ENCODE results near the gene ADNP2.

The ADNP2 gene

GRCh38 chr18:80075940-80076339, 33.1 kb upstream of the ADNP2 start:
- H3K79me2 ChIP-seq (ENCODE audit: insufficient read depth, low read length) = no peaks in the 10 kb centered on the region
- no peak overlapping the region for H3K4me2 ChIP-seq (ENCODE audit: low read length)
- TF ChIP-seq CTCF (IDR thresholded peaks at IDR 0.05; ENCODE audit: low read length) = no peak
- TF ChIP-seq EZH2 (IDR thresholded peaks at IDR 0.05; ENCODE audit: borderline replicate concordance, low read length) = no peak
- no peaks in the 10 kb centered on the region for H3F3A ChIP-seq (ENCODE audit: insufficient read depth, low read length)
- H3K9me2 ChIP-seq (ENCODE audit: low read depth, low read length) = no peaks in the 10 kb centered on the region
- no peaks in the 10 kb centered on the region for H3K27me3 ChIP-seq (ENCODE audit: insufficient read depth, low read length)
- no peaks in the 10 kb centered on the region for H4K20me1 ChIP-seq (ENCODE audit: insufficient read depth, low read length)
- no peaks in the 10 kb centered on the region for H3K9me3 ChIP-seq (ENCODE audit: low read length)
- no peaks in the 10 kb centered on the region for H3K36me3 ChIP-seq (ENCODE audit: insufficient read depth, low read length)
- no peak overlapping the region for H2AFZ ChIP-seq (ENCODE audit: low read length)
- H3K4me3 ChIP-seq (ENCODE audit: low read depth, low read length, poor library complexity, severe bottlenecking) = no peak overlapping the region
- no peaks in the 10 kb centered on the region for H3K4me1 ChIP-seq (ENCODE audit: insufficient read depth, low read length, severe bottlenecking)
- no peak overlapping the region for H3K27ac ChIP-seq (ENCODE audit: low read depth, low read length, poor library complexity, severe bottlenecking)
- no peak overlapping the region for H3K9ac ChIP-seq (ENCODE audit: low read length)

GRCh38 chr18:80076379-80076778, 32.7 kb upstream of the ADNP2 start:
- H3K79me2 ChIP-seq (ENCODE audit: insufficient read depth, low read length) = no peaks in the 10 kb centered on the region
- H3K9me2 ChIP-seq (ENCODE audit: low read depth, low read length) = no peaks in the 10 kb centered on the region
- H3K9me3 ChIP-seq (ENCODE audit: low read length) = no peaks in the 10 kb centered on the region
- no peak overlapping the region for H3K9ac ChIP-seq (ENCODE audit: low read length)
- H3F3A ChIP-seq (ENCODE audit: insufficient read depth, low read length) = no peaks in the 10 kb centered on the region
- H4K20me1 ChIP-seq (ENCODE audit: insufficient read depth, low read length) = no peaks in the 10 kb centered on the region
- TF ChIP-seq EZH2 (IDR thresholded peaks at IDR 0.05; ENCODE audit: borderline replicate concordance, low read length) = no peak
- no peak for TF ChIP-seq CTCF (IDR thresholded peaks at IDR 0.05; ENCODE audit: low read length)
- no peak overlapping the region for H3K4me3 ChIP-seq (ENCODE audit: low read depth, low read length, poor library complexity, severe bottlenecking)
- no peak overlapping the region for H2AFZ ChIP-seq (ENCODE audit: low read length)
- H3K27me3 ChIP-seq (ENCODE audit: insufficient read depth, low read length) = no peaks in the 10 kb centered on the region
- no peak overlapping the region for H3K27ac ChIP-seq (ENCODE audit: low read depth, low read length, poor library complexity, severe bottlenecking)
- H3K4me1 ChIP-seq (ENCODE audit: insufficient read depth, low read length, severe bottlenecking) = no peaks in the 10 kb centered on the region
- no peaks in the 10 kb centered on the region for H3K36me3 ChIP-seq (ENCODE audit: insufficient read depth, low read length)
- H3K4me2 ChIP-seq (ENCODE audit: low read length) = no peak overlapping the region

GRCh38 chr18:80077873-80078272, 31.2 kb upstream of the ADNP2 start:
- H3K9ac ChIP-seq (ENCODE audit: low read length) = no peak overlapping the region
- H3K9me3 ChIP-seq (ENCODE audit: low read length) = no peaks in the 10 kb centered on the region
- no peaks in the 10 kb centered on the region for H3F3A ChIP-seq (ENCODE audit: insufficient read depth, low read length)
- no peaks in the 10 kb centered on the region for H3K9me2 ChIP-seq (ENCODE audit: low read depth, low read length)
- H3K79me2 ChIP-seq (ENCODE audit: insufficient read depth, low read length) = no peaks in the 10 kb centered on the region
- no peak overlapping the region for H3K27ac ChIP-seq (ENCODE audit: low read depth, low read length, poor library complexity, severe bottlenecking)
- TF ChIP-seq EZH2 (IDR thresholded peaks at IDR 0.05; ENCODE audit: borderline replicate concordance, low read length) (no peak), CTCF (IDR thresholded peaks at IDR 0.05; ENCODE audit: low read length) (no peak)
- no peak overlapping the region for H3K4me2 ChIP-seq (ENCODE audit: low read length)
- no peaks in the 10 kb centered on the region for H3K27me3 ChIP-seq (ENCODE audit: insufficient read depth, low read length)
- H4K20me1 ChIP-seq (ENCODE audit: insufficient read depth, low read length) = no peaks in the 10 kb centered on the region
- no peaks in the 10 kb centered on the region for H3K36me3 ChIP-seq (ENCODE audit: insufficient read depth, low read length)
- no peak overlapping the region for H3K4me3 ChIP-seq (ENCODE audit: low read depth, low read length, poor library complexity, severe bottlenecking)
- no peaks in the 10 kb centered on the region for H3K4me1 ChIP-seq (ENCODE audit: insufficient read depth, low read length, severe bottlenecking)
- no peak overlapping the region for H2AFZ ChIP-seq (ENCODE audit: low read length)
